ENCODE data around the gene PRR15.

DNA sequence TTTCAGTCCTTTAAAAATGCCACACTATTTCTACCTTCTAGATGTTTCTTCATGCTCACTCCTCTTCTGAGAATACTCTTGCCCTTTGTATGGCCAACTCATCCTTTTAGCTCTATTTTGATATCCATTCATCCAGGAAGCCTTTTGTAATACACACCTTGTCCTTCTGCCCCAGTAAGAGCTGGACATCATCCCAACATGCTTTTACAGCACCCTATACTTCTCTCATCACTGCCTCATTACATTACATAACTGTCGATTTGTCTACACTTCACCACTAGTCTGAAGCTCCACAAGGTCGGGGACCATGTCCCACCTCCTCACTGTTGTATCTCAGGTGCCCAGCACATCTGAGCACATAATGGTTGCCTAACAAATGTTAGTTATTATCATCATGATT, 29.2 kb downstream of the PRR15 start:
- TF ChIP-seq, protein P1, sequence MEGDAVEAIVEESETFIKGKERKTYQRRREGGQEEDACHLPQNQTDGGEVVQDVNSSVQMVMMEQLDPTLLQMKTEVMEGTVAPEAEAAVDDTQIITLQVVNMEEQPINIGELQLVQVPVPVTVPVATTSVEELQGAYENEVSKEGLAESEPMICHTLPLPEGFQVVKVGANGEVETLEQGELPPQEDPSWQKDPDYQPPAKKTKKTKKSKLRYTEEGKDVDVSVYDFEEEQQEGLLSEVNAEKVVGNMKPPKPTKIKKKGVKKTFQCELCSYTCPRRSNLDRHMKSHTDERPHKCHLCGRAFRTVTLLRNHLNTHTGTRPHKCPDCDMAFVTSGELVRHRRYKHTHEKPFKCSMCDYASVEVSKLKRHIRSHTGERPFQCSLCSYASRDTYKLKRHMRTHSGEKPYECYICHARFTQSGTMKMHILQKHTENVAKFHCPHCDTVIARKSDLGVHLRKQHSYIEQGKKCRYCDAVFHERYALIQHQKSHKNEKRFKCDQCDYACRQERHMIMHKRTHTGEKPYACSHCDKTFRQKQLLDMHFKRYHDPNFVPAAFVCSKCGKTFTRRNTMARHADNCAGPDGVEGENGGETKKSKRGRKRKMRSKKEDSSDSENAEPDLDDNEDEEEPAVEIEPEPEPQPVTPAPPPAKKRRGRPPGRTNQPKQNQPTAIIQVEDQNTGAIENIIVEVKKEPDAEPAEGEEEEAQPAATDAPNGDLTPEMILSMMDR (conservative IDR thresholded peaks at IDR 0.05; ENCODE audit: low read length), result no peak
- no peak for TF ChIP-seq EZH2phosphoT487 (IDR thresholded peaks at IDR 0.05; ENCODE audit: borderline replicate concordance, low read depth, low read length)
